PC-9 (cell line): Measurements from ENCODE around the gene CACNA2D4. TPM values are rescaled to one million over a fixed set of nuclear protein-coding genes. Genes with fewer than 3 reads are reported as not detected.

Experiments
- BruUV-seq: library from RNA; stranded (reverse); fragments of 400-500 nt; replicated peaks from 2 replicates; lab custom pipeline; 2021; lab: Mats Ljungman, UMichigan
- CTCF ChIA-PET: fragments of 300-600 bp; sonication (Branson Sonifier 250); formaldehyde crosslinking; loops from one replicate; lab custom pipeline; 2022; ENCODE audit warnings: antibody characterized with exemption; lab: Charles Lee
- POLR2A ChIA-PET: fragments of 300-600 bp; sonication (Branson Sonifier 250); formaldehyde crosslinking; loops from one replicate; lab custom pipeline; 2022; ENCODE audit warnings: antibody characterized with exemption; ENCODE audit not compliant: unreplicated experiment; lab: Charles Lee
- DNase-seq, 2 experiments: peaks; one replicate each; pipeline versions ENCODE4 v3.0.0 to v3.0.0-alpha.2; 2015 to 2022; ENCODE audit warnings: mixed read lengths in 1 of 2
- H2AFZ ChIP-seq: fragments of 200-600 bp; sonication (generic); 2 replicates; pipeline ENCODE4 v1.8.1; 2017; ENCODE audit warnings: antibody characterized with exemption
- H3F3A ChIP-seq: fragments of 200-600 bp; sonication (generic); 2 replicates; pipeline ENCODE4 v1.8.1; 2017; ENCODE audit warnings: antibody characterized with exemption, mild to moderate bottlenecking, low read depth; ENCODE audit not compliant: insufficient read depth
- H3K27ac ChIP-seq: fragments of 200-600 bp; sonication (generic); 2 replicates; pipeline ENCODE4 v1.6.1; 2016; ENCODE audit warnings: mixed run types
- H3K27me3 ChIP-seq: fragments of 200-600 bp; sonication (generic); 2 replicates; pipeline ENCODE4 v1.6.1; 2016; ENCODE audit warnings: low read depth, mixed run types; ENCODE audit not compliant: insufficient read depth
- H3K36me3 ChIP-seq: fragments of 200-600 bp; sonication (generic); 2 replicates; pipeline ENCODE4 v1.6.1; 2016; ENCODE audit warnings: low read depth, mixed run types
- H3K4me1 ChIP-seq: fragments of 200-600 bp; sonication (generic); replicated peaks from 2 replicates; pipeline ENCODE4 v1.6.1; 2016; ENCODE audit warnings: mixed run types; ENCODE audit not compliant: insufficient read depth
- H3K4me2 ChIP-seq: fragments of 200-600 bp; sonication (generic); 2 replicates; pipeline ENCODE4 v1.6.1; 2017; ENCODE audit warnings: mixed run types
- H3K4me3 ChIP-seq: fragments of 200-600 bp; sonication (generic); 2 replicates; pipeline ENCODE4 v1.6.1; 2016; ENCODE audit warnings: mixed run types
- H3K79me2 ChIP-seq: fragments of 200-600 bp; sonication (generic); 2 replicates; pipeline ENCODE4 v1.6.1; 2017; ENCODE audit warnings: low read depth, mixed run types
- H3K9me2 ChIP-seq: fragments of 200-600 bp; sonication (generic); 2 replicates; pipeline ENCODE4 v1.8.1; 2017; ENCODE audit warnings: mild to moderate bottlenecking; ENCODE audit not compliant: insufficient read depth
- H3K9me3 ChIP-seq: fragments of 200-600 bp; sonication (generic); 2 replicates; pipeline ENCODE4 v1.8.1; 2016; ENCODE audit warnings: low read depth; ENCODE audit not compliant: insufficient read depth
- H4K20me1 ChIP-seq: fragments of 200-600 bp; sonication (generic); 2 replicates; pipeline ENCODE4 v1.8.1; 2017; ENCODE audit not compliant: insufficient read depth
- CTCF ChIP-seq: fragments of 200-600 bp; sonication (generic); conservative IDR thresholded peaks from 2 replicates; pipeline ENCODE4 v1.6.1; 2017; ENCODE audit warnings: mixed run types, antibody characterized with exemption, mild to moderate bottlenecking, moderate library complexity
- EZH2 ChIP-seq: fragments of 200-600 bp; sonication (generic); IDR thresholded peaks from 2 replicates; pipeline ENCODE4 v1.8.0; 2017; ENCODE audit warnings: antibody characterized with exemption, low read depth
- intact Hi-C: fragments of 100-400 bp; cut with micrococcal nuclease; formaldehyde crosslinking; loops from one replicate; pipeline ENCODE4 v1.10.0; 2022; ENCODE audit not compliant: unreplicated experiment
- total RNA-seq: library from RNA; stranded (reverse); gene quantifications from 2 replicates; pipeline ENCODE4 v1.2.3, GENCODE V29; 2021

The CACNA2D4 gene
- total RNA-seq, 1 experiment from 2014 or later = not detected

DNA sequence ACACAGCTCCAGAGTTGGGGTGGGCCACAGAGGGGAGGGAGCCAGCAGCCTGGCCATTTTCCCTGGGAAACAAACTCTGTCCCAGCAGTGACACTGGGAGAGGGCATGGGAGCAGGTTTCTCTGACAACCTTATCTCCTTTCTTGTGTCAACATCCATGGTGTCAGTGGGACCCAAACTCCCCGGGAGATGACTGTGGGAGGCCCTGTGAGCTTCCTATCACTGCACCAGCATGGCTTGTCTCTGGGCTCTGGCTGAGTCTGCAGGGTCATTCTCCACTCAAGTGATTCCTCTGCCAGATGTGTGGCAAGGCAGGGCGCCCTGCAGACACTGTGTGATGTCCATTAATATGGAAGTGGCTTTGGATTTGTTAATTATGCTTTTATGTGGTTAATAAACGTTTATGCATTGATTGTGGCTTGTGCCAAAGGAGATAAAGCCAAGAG lies 88.0 kb downstream of the CACNA2D4 start:
- peaks cover 99% of the 10 kb centered on the region for H3K27me3 ChIP-seq
- H3K9me3 ChIP-seq = no peaks in the 10 kb centered on the region
- BruUV-seq = no TSS peak
- H3K4me2 ChIP-seq = no peak overlapping the region
- TF ChIP-seq CTCF = no peak
- no peak for TF ChIP-seq EZH2
- no peaks in the 10 kb centered on the region for H3K9me2 ChIP-seq
- ChIA-PET CTCF (interaction anchor here (0.6 kb wide), 1 partner anchor 1540 kb away, joined by 6 read pairs; no protein-coding TSS in a partner anchor), POLR2A (no interaction called here)
- no peak overlapping the region for H2AFZ ChIP-seq
- no peak overlapping the region for H3K4me3 ChIP-seq
- no peaks in the 10 kb centered on the region for H3F3A ChIP-seq
- intact Hi-C loops = no loop called here
- H3K27ac ChIP-seq = no peak overlapping the region
- no peaks in the 10 kb centered on the region for H3K36me3 ChIP-seq
- H4K20me1 ChIP-seq = peaks cover 9% of the 10 kb centered on the region; the same call in 1 of the 2 replicates
- no peak for DNase-seq
- H3K79me2 ChIP-seq = no peaks in the 10 kb centered on the region
- no peaks in the 10 kb centered on the region for H3K4me1 ChIP-seq

DNA sequence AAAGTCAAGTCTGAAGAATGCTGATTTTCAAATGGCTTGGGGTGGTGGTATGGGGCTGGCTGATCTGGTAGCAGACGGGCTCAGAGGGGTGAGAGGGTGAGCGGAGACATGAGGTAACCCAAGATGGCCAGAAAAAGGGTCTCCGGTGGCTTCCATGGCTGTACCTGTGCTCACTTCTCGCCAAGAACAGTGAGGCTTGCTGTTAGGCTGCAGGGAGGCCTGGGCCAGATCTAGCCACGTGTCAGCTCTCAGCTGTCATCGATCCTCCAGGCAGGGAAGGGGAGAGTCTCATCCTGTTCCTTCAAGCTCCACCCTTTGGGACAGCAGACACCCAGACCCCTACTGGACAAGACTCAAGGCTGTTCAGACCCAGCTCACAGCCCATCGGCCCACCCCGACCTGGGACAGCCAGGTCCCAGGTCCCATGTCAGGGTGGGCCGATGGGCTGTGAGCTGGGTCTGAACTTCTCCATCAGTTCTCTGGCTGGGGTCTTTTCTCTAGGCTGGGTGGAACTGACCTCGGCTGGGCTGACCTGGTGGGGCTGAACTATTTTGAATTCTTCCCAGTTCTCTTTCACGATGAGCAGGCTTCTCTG lies 89.0 kb downstream of the CACNA2D4 start:
- ChIA-PET CTCF (no interaction called here), POLR2A (no interaction called here)
- Histone ChIP-seq H3K9me2 (no peaks in the 10 kb centered on the region), H3K4me1 (no peaks in the 10 kb centered on the region), H4K20me1 (peaks cover 11% of the 10 kb centered on the region; the same call in 1 of the 2 replicates), H3K36me3 (no peaks in the 10 kb centered on the region), H3K79me2 (no peaks in the 10 kb centered on the region), H3K27me3 (peaks cover 99% of the 10 kb centered on the region), H3K9me3 (no peaks in the 10 kb centered on the region), H3K4me3 (no peak overlapping the region), H2AFZ (no peak overlapping the region), H3K27ac (no peak overlapping the region), H3F3A (no peaks in the 10 kb centered on the region), H3K4me2 (no peak overlapping the region)
- TF ChIP-seq CTCF = no peak
- TF ChIP-seq EZH2 = no peak
- BruUV-seq = no TSS peak
- DNase-seq = no peak
- intact Hi-C loops = no loop called here

GRCh38 chr12:1828856-1829255 lies 89.6 kb downstream of the CACNA2D4 start:
- POLR2A ChIA-PET = no interaction called here
- H2AFZ ChIP-seq = no peak overlapping the region
- no peak for DNase-seq
- H3K79me2 ChIP-seq = no peaks in the 10 kb centered on the region
- H3K4me1 ChIP-seq = no peaks in the 10 kb centered on the region
- no peaks in the 10 kb centered on the region for H3K9me2 ChIP-seq
- no peak overlapping the region for H3K4me3 ChIP-seq
- CTCF ChIA-PET = no interaction called here
- H3F3A ChIP-seq = no peaks in the 10 kb centered on the region
- peaks cover 11% of the 10 kb centered on the region; the same call in 1 of the 2 replicates for H4K20me1 ChIP-seq
- H3K9me3 ChIP-seq = no peaks in the 10 kb centered on the region
- intact Hi-C loops = no loop called here
- H3K36me3 ChIP-seq = no peaks in the 10 kb centered on the region
- BruUV-seq = no TSS peak
- H3K27me3 ChIP-seq = peaks cover 99% of the 10 kb centered on the region
- H3K4me2 ChIP-seq = no peak overlapping the region
- TF ChIP-seq EZH2 = no peak
- TF ChIP-seq CTCF = no peak
- H3K27ac ChIP-seq = no peak overlapping the region
